ENCODE results near the gene GIMAP7.
"Not testable (repeated sequence)": the region's sequence is repeated elsewhere in the genome, so short reads cannot be mapped to it uniquely, and the experiment has no call there.

The GIMAP7 gene

GRCh38 chr7:150515248-150516147 is 826 bp downstream of the GIMAP7 start:
- no peak for DNase-seq

GRCh38 chr7:150516956-150517745 is 2.5 kb downstream of the GIMAP7 start:
- no peak for DNase-seq

DNA sequence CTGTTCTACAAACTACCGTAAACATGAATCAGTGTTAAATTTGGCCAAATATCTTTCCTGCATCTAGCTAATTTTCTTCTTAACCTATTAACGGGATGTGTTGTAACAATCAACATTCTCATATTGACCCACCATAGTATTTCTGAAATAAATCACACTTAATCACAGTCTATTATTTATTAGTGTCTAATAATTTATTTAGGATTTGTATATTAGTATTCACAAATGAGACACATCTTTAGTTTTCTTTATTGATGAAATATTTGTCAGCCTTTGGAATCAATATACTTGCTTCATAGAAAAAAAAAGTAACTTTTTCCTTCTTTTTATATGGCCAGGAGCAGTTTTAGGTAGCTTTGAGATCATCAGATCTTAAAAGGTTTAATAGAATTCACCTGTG is 4.6 kb downstream of the GIMAP7 start:
- DNase-seq, result no peak

DNA sequence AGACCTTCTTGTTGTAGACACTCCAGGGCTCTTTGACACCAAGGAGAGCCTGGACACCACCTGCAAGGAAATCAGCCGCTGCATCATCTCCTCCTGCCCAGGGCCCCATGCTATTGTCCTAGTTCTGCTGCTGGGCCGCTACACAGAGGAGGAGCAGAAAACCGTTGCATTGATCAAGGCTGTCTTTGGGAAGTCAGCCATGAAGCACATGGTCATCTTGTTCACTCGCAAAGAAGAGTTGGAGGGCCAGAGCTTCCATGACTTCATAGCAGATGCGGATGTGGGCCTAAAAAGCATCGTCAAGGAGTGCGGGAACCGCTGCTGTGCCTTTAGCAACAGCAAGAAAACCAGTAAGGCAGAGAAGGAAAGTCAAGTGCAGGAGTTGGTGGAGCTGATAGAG is 5.5 kb downstream of the GIMAP7 start:
- DNase-seq, result no peak

GRCh38 chr7:150522931-150523330 is 8.3 kb downstream of the GIMAP7 start:
- not testable (repeated sequence) for DNase-seq

DNA sequence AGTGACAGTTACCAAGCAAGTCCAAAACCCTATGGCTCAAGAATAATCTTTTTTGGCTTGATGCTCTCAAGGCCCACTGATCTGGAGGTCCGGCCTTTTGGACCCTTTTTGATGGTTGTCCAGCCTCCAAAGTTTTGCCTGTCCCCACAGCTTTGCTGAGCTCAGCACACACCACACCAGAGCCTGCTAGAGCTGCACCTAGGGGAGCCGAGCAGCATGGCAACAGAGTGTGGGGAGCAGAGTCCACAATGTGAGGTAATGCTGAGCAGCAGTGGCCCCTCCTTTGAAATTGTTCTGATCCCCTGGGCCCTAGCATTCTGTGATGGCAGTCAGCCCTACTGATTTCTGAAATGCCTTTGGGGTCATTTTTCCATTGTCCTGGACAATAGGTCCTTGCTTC is 9.3 kb downstream of the GIMAP7 start:
- DNase-seq, result no peak

GRCh38 chr7:150531704-150532103 is 17.0 kb downstream of the GIMAP7 start:
- no peak for DNase-seq

GRCh38 chr7:150538259-150538658 is 23.6 kb downstream of the GIMAP7 start:
- DNase-seq, result no peak

DNA sequence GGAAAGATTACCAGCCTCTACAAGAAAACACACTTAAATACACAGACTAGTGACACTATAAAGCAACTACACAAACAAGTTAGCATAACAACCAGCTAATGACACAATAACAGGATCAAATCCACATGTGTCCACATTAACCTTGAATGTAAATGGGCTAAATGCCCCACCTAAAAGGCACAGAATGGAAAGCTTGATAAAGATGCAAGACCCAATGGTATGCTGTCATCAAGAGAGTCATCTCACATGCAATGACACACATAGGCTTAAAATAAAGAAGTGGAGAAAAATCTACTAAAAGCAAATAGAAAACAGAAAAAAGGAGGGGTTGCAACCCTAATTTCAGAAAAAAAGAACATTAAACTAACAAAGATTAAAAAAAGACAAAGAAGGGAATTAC is 38.5 kb downstream of the GIMAP7 start:
- DNase-seq, result no peak

DNA sequence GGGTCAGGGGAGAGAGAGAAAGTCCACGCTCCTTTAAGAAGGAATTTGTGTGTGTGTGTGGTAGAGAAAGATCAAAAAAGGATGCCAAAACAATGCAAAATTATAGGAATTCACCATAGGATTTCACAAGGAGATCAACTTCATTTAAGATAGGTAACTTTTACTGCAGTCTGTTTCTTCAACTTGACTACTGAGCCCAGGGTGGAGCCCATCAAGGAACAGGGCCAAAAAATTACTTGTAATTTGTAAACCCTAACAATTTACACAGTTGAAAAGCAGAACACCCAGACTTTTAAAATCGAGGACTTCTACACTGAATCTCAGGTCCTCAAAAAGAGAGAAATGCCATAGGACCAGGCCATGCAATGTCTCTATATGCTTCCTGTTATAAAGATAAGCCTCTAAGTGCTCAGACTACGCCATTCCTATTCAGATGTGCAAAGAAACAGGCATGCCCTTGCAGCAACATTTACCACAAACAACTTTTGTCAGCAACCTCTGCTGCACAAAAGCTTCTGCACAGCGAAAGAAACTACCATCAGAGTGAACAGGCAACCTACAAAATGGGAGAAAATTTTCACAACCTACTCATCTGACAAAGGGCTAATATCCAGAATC is 42.0 kb downstream of the GIMAP7 start:
- DNase-seq, result no peak

- DNase-seq, result no peak
These were observed 45.8 kb downstream of the GIMAP7 start for GRCh38 chr7:150560486-150560885.

DNA sequence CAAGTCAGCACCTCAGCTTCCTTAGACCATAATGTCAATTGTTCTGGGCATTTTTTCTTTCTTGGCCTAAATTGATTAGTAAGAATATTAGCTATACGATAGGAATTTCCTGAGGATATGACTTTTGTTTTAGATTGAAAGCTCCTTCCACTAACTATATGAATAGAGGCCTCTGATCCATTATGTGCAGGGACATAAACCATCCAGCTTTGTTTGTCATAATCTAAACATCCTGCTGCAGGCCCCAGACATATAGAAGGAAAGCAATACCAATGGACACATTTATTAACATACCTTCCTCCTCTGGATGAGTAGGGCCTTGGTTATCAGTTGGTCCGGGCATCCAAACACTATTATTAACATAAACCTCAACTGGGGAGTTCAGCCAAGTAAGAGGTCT is 48.2 kb downstream of the GIMAP7 start:
- DNase-seq, result no peak

GRCh38 chr7:150564006-150564405 is 49.3 kb downstream of the GIMAP7 start:
- DNase-seq, result no peak

DNA sequence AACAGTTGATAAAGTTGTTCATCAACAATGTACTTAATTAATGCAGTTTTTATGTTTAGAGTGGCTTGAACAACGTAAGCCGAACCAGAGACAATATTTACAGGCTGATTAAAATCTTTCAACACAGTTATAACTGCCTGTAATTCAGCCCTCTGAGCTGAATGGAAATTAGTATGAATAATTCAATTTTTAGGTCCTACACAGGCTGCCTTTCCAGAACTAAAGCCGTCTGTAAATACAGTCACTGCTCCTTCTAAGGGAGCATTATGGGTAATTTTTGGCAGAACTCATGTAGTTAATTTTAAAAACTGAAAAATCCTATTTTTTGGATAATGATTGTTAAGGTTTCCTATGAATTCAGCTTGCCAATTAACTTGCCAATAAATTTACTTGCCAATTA is 49.9 kb downstream of the GIMAP7 start:
- DNase-seq, result no peak

DNA sequence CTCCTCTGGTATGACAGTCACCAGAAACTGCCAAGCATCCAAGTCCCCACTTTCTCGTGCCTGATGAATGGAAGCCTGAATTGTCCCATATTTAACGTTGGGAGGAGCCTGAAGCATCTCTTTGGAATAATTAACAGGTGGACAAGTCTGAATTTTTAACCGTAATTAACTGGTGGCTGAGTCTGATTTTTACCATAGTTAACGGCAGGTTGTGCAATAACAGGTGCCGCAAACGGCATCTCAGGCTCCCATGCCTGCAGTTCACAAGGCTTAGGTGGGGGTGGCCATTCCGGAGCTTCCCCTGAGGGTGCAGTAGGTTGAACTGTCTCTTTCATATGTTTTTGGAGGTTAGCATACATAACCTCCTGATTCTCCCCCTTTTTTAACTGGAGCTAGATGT is 50.6 kb downstream of the GIMAP7 start:
- no peak for DNase-seq

DNA sequence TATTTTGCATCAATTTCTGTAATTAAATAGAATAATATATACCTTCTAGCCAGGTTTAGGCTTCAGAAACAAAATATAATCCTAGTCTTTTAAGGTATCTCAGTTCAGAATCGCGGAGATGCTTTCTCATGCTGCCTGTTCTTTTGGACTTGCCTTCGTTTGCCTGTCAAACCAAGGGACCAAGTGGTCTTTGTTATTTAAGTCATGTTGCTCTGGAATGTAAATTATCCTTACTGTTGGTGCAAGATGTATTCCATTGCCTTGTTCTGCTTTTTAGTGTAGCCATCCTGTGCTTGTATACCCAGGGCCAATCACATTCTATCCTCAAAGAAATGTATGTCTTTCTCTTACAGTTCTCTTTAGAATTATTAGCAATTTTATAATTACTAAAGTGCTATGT is 51.5 kb downstream of the GIMAP7 start:
- no peak for DNase-seq

DNA sequence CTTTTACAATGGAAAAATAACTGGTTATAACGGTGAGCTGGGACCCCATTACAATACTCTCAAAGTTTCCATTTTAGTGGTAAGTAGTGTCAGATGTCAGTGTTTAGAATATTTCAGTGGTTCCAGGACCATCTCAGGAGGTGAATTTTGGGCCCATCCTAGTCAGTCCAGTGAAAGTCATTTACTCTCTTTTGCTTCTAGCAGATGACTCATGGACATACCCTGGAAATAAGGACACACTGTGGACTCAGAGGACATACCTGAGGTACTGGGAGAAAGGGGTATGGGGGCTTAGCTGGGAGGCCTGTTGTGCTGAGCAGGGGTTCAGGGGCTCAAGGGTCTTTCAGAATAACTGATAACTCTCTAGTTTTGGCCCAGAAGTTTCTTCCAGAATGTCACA is 51.9 kb downstream of the GIMAP7 start:
- no peak for DNase-seq

- DNase-seq, result no peak
These were observed 52.5 kb downstream of the GIMAP7 start, which contains the start of gene GIMAP4 for GRCh38 chr7:150567169-150567568. TSS of gene GIMAP4 (plus strand) at chr7:150567390. CDS start at chr7:150569902, 2,512 bp downstream.

DNA sequence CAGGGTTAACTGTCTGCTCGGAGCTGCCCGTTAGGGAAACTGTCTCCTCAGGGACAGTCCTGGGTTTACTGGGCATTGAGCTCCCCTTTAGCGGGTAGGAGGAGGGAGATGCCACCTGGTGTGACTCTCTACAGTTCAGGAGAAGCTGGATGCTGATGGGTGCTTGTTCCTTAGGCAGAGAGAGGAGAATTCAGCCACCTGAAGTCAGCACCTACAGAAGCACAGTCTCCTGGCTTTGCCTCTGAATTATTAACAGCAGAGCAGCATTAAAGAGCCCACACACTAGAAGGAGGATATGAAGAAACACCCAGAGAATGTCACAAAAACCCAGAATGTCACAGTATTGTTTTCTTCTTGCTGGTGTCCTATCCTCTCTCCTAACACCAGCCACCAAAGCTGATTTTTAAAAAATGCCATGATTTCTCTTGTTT is 53.2 kb downstream of the GIMAP7 start:
- DNase-seq, result no peak

GRCh38 chr7:150568714-150569113 is 54.0 kb downstream of the GIMAP7 start:
- DNase-seq, result no peak

DNA sequence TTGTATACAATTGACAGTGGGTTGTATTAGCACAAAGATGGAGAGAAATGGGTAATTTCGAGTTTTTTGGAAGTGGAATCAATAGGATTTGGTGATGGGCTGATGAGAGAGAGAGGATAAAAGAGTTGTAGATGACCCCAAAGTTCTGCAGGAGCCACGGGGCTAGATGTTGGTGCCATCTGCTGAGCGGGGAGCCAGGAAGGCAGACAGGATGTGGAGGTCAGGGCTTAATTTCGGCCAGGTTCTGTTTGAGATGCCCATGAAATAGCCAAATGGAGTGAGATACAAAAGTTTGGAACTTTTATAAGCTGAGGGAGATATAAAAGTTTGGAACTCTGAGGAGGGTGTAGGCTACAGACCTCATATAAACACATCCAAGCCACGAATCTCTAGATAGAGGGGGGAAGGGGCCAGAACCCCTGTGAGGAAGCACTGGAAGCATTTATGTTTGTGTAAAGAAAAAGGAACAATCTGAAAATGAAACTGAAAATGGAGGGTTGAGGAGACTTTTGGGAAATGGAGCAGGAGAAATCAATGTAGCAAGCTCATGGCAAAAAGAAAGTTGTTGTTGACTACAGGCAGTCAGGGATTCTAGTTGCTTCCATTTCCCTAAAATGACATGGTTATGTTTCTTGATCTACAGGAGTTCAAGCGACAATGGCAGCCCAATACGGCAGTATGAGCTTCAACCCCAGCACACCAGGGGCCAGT is 54.7 kb downstream of the GIMAP7 start:
- no peak for DNase-seq

Data from NCI-H1092 treated with DMSO at 0.1 percent for 48 hours (cell line).